Measurements from ENCODE around the gene DUSP23. TPM values are rescaled to one million over a fixed set of nuclear protein-coding genes. Genes with fewer than 3 reads are reported as not detected.

Gene DUSP23
- total RNA-seq (10 to 100 TPM; 38.3 to 51.0 TPM), polyA plus RNA-seq (ENCODE audit: insufficient read depth, low read depth, low replicate concordance) (26.2 TPM)
- long read RNA-seq, donor 1, transcript DUSP23-202 (3 exons, 694 nt) = minor isoform, 21 of 45 reads
- long read RNA-seq, donor 1, transcript DUSP23-201 (2 exons, 756 nt) = major isoform, 24 of 45 reads
- long read RNA-seq, donor 1, partial matches to known transcripts = 0 of 45 reads
- long read RNA-seq, donor 1, other reads (novel, unspliced or antisense) = 0 of 45 reads
- long read RNA-seq, donor 2, transcript DUSP23-201 (2 exons, 756 nt) = major isoform, 19 of 35 reads
- long read RNA-seq, donor 2, transcript DUSP23-202 (3 exons, 694 nt) = minor isoform, 16 of 35 reads
- long read RNA-seq, donor 2, partial matches to known transcripts = 0 of 35 reads
- long read RNA-seq, donor 2, other reads (novel, unspliced or antisense) = 0 of 35 reads

GRCh38 chr1:159780583-159781582 is at the start of gene DUSP23:
DUSP23 (plus strand) TSS chr1:159780962; CDS start chr1:159781101, 139 bp downstream.
- H3K4me3 ChIP-seq = peak within 1 kb of the TSS; percentile 80 to 86
- intact Hi-C loops (cut with DNase I; ENCODE audit: low total_unique reads) = no loop called here
- peak; percentile 98 for DNase-seq
- no peaks in the 10 kb centered on the region for H3K9me3 ChIP-seq
- H3K27me3 ChIP-seq = no peaks in the 10 kb centered on the region
- WGBS, 2 donors = 0 to 1% methylated on average over 46 to 82 of the region's 88 CpGs
- peaks cover 17% of the 10 kb centered on the region for H3K4me1 ChIP-seq
- no peaks in the 10 kb centered on the region for H3K36me3 ChIP-seq (ENCODE audit: low read depth, missing control alignments)
- peak within 1 kb of the TSS; percentile 51 to 66 for H3K27ac ChIP-seq
- TF ChIP-seq, protein P1, sequence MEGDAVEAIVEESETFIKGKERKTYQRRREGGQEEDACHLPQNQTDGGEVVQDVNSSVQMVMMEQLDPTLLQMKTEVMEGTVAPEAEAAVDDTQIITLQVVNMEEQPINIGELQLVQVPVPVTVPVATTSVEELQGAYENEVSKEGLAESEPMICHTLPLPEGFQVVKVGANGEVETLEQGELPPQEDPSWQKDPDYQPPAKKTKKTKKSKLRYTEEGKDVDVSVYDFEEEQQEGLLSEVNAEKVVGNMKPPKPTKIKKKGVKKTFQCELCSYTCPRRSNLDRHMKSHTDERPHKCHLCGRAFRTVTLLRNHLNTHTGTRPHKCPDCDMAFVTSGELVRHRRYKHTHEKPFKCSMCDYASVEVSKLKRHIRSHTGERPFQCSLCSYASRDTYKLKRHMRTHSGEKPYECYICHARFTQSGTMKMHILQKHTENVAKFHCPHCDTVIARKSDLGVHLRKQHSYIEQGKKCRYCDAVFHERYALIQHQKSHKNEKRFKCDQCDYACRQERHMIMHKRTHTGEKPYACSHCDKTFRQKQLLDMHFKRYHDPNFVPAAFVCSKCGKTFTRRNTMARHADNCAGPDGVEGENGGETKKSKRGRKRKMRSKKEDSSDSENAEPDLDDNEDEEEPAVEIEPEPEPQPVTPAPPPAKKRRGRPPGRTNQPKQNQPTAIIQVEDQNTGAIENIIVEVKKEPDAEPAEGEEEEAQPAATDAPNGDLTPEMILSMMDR (IDR thresholded peaks at IDR 0.05) = peak; percentile 91 to 97 (median 91)
- TF ChIP-seq POLR2A (IDR thresholded peaks at IDR 0.05) = no peak

DNA sequence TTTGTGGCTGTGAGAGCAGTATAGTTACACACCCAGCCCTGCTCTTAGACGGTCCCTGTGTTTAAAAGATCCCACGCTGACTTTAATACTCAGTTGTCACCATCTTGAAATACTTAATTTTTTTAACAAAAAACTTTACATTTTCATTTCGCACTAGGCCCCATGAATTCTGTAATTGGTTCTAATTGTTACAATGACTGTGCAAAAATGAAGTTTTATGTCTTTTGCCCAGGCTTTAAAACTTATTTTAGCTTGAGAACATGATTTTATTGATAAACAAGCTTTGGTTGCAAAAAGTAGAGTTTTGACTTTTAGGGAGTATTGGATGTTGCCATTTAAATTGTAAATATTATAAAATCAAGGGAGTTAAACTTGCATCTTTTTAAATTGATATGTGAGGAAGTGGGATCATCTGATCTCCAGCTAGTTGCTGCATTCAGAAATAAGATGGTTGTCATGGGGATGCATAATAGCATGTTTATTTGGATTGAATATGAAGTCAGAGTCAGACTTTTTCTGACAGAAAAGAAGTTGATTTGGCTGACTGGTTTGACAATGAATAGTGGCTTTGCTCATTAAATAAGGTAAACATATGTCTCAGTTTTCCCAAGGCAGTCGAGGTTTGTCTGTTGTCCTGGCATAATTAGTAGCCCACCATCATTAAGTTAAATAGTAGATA is 43.4 kb upstream of the DUSP23 start:
- Histone ChIP-seq H3K27ac (no peak overlapping the region), H3K27me3 (no peaks in the 10 kb centered on the region), H3K9me3 (no peaks in the 10 kb centered on the region), H3K4me3 (no peak overlapping the region), H3K36me3 (ENCODE audit: low read depth, missing control alignments) (no peaks in the 10 kb centered on the region), H3K4me1 (peaks cover 4% of the 10 kb centered on the region)
- no peak for TF ChIP-seq POLR2A (IDR thresholded peaks at IDR 0.05)
- TF ChIP-seq, protein P1 (IDR thresholded peaks at IDR 0.05) = no peak
- WGBS, 2 donors = 85 to 90% methylated on average over 4 of the region's 4 CpGs
- DNase-seq = no peak
- intact Hi-C loops (cut with DNase I; ENCODE audit: low total_unique reads) = no loop called here

- Histone ChIP-seq H3K27me3 (no peaks in the 10 kb centered on the region), H3K36me3 (ENCODE audit: low read depth, missing control alignments) (no peaks in the 10 kb centered on the region), H3K4me1 (peaks cover 4% of the 10 kb centered on the region), H3K9me3 (no peaks in the 10 kb centered on the region), H3K4me3 (no peak overlapping the region), H3K27ac (no peak overlapping the region)
- TF ChIP-seq, protein P1 (IDR thresholded peaks at IDR 0.05) = no peak
- no peak for TF ChIP-seq POLR2A (IDR thresholded peaks at IDR 0.05)
- no peak for DNase-seq
- intact Hi-C loops (cut with DNase I; ENCODE audit: low total_unique reads) = no loop called here
- 76 to 80% methylated on average over 5 of the region's 5 CpGs for WGBS, 2 donors
Measured at GRCh38 chr1:159743651-159744410, 36.9 kb upstream of the DUSP23 start.

DNA sequence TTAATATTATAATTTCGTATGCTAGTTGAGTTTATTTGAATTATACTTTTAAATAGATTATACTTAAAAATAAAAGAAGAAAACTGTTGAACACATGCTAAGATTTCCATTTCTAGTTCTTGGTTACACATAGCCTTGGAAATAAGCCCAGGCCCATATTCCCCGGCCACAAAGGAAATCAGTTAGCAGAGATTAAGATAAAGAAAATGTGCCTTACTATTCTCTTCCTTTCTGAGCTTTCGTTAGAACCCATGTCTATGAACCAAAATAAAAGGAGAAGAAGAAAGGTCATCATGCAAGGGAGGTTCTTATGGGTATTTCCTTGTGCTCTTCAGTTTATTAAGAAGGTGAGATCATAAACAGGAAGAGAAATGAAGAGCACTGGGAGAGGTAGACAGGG is 34.1 kb upstream of the DUSP23 start:
- no peak for TF ChIP-seq POLR2A (IDR thresholded peaks at IDR 0.05)
- TF ChIP-seq, protein P1 (IDR thresholded peaks at IDR 0.05) = no peak
- no peaks in the 10 kb centered on the region for H3K27me3 ChIP-seq
- H3K27ac ChIP-seq = no peak overlapping the region
- H3K4me1 ChIP-seq = no peaks in the 10 kb centered on the region
- DNase-seq = no peak
- intact Hi-C loops (cut with DNase I; ENCODE audit: low total_unique reads) = no loop called here
- H3K9me3 ChIP-seq = no peaks in the 10 kb centered on the region
- H3K36me3 ChIP-seq (ENCODE audit: low read depth, missing control alignments) = no peaks in the 10 kb centered on the region
- WGBS, 2 donors = 58 to 64% methylated on average over 3 of the region's 3 CpGs
- no peak overlapping the region for H3K4me3 ChIP-seq

Measured in testis (tissue), 5 donors.